ENCODE results near the gene CLEC2L.

GRCh38 chr7:139562961-139563565 lies 39.6 kb downstream of the CLEC2L start:
- TF ChIP-seq CTCF (conservative IDR thresholded peaks at IDR 0.05; ENCODE audit: low read depth, low read length) = no peak
- no peak for TF ChIP-seq MAFK (IDR thresholded peaks at IDR 0.05; ENCODE audit: low read depth, low read length)
- no peak for TF ChIP-seq POLR2A (IDR thresholded peaks at IDR 0.05; ENCODE audit: low read depth, low read length)
- TF ChIP-seq FOS (IDR thresholded peaks at IDR 0.05; ENCODE audit: low read depth, low read length) = no peak

All from IMR-90 (cell line).